ENCODE measurements around the gene HOOK2.
A peak's percentile ranks its signal among the peaks of the same experiment; 100 is the strongest.
"Not testable (repeated sequence)": the region's sequence is repeated elsewhere in the genome, so short reads cannot be mapped to it uniquely, and the experiment has no call there.

Gene HOOK2

DNA sequence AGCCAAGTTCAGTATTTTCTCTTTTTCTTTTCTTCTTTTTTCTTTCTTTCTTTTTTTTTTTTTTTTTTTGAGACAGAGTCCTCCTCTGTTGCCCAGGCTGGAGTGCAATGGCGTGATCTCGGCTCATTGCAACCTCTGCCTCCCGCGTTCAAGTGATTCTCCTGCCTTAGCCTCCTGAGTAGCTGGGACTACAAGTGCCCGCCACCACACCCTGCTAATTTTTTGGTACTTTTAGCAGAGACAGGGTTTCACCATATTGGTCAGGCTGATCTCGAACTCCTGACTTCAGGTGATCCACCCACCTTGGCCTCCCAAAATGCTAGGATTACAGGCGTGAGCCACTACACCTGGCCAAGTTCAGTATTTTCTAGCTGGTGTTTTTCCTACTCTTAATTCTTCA lies 22.3 kb upstream of the HOOK2 start:
- DNase-seq, H3K27ac Mint-ChIP-seq, ATAC-seq, H3K27me3 Mint-ChIP-seq, H3K9me3 Mint-ChIP-seq, H3K4me3 Mint-ChIP-seq: not testable (repeated sequence)
- Mint-ChIP-seq H3K36me3 (ENCODE audit: low read depth) (peaks cover 13% of the 10 kb centered on the region), H3K4me1 (peaks cover 38% of the 10 kb centered on the region)

DNA sequence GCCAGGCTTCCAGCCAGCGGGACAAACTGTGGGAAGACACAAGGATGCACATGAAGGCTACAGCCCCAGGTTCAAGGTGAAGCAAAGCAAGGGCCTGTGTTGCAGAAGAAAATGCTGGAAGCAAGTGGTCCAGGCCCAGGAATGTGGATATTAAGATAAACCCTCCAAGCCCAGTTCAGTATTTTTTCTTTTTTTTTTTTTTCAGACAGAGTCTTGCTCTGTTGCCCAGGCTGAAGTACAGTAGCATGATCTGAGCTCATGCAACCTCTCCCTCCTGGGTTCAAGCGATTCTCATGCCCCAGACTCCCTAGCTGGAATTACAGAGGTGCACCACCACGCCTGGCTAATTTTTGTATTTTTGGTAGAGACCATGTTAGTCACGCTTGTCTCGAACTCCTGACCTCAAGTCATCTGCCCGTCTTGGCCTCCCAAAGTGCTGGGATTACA lies 21.8 kb upstream of the HOOK2 start:
- Mint-ChIP-seq H3K36me3 (ENCODE audit: low read depth) (peaks cover 17% of the 10 kb centered on the region), H3K27ac (no peak overlapping the region), H3K27me3 (no peaks in the 10 kb centered on the region), H3K4me1 (peaks cover 34% of the 10 kb centered on the region), H3K9me3 (no peaks in the 10 kb centered on the region), H3K4me3 (no peak overlapping the region)
- no peak for DNase-seq
- ATAC-seq: no peak

DNA sequence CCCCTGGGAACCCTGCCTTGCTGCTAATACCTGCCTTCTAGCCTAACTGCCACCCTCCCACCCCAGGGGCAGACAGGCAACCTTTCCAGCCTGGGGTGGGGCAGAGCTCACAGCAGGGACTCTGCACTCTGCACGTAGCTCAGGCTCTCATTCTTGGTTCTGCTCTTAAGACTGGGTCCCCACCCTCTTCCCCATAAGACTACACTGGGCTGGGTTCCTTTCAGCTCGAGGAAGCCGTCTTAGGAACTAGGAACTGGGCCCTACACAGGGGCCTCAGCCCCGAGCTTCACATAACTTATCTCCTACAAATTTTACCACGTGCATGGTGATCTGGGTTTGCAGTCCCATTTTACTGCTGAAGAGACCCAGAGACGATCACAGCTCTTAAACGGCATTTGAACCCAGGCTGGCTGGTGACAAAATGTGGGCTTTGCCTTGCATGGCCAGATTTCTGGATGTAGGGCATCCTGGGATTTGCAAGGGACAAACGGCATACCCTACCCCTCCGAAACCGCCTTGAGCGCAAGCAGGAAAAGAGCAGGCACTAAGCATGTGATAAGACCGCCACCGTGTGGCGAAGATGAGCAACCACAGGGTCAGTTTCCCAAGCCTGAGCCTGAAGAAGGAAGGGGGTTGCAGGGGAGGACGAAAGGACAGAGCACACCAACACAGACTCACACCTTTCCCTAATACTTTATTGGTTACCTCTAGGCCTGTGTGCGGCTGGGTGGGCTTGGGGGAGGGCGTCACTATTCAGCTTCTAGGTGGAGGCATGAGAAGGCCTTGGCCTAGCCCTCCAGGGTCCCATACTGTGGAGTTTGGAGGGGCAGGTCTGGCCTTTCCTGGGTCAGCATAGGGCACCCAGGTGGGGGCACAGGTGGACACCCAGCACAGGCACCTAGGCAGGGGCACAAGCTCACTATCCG lies 21.1 kb upstream of the HOOK2 start:
- Mint-ChIP-seq H3K27me3 (no peaks in the 10 kb centered on the region), H3K4me1 (peaks cover 32% of the 10 kb centered on the region), H3K27ac (peak overlapping the region; percentile 81), H3K9me3 (no peaks in the 10 kb centered on the region), H3K4me3 (peak overlapping the region; percentile 68), H3K36me3 (ENCODE audit: low read depth) (peaks cover 17% of the 10 kb centered on the region)
- DNase-seq: peak; percentile 79
- no peak for ATAC-seq

DNA sequence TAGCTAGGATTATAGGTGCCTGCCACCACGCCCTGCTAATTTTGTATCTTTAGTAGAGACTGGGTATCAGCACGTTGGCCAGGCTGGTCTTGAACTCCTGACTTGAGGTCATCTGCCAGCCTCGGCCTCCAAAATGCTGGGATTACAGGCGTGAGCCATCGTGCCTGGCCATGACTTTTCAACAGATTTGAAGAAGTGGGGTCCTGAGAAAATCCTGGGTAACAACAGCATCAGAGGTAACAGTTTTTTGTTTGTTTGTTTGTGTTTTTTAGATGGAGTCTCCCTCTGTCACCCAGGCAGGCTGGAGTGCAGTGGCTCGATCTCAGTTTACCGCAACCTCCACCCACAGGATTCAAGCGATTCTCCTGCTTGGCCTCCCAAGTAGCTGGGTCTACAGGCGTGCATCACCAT lies 19.6 kb upstream of the HOOK2 start:
- no peak for ATAC-seq
- Mint-ChIP-seq H3K4me3 (peak overlapping the region; percentile 82), H3K27me3 (no peaks in the 10 kb centered on the region), H3K36me3 (ENCODE audit: low read depth) (peaks cover 11% of the 10 kb centered on the region), H3K4me1 (peaks cover 36% of the 10 kb centered on the region), H3K9me3 (no peaks in the 10 kb centered on the region), H3K27ac (peak overlapping the region; percentile 89)
- DNase-seq: no peak

DNA sequence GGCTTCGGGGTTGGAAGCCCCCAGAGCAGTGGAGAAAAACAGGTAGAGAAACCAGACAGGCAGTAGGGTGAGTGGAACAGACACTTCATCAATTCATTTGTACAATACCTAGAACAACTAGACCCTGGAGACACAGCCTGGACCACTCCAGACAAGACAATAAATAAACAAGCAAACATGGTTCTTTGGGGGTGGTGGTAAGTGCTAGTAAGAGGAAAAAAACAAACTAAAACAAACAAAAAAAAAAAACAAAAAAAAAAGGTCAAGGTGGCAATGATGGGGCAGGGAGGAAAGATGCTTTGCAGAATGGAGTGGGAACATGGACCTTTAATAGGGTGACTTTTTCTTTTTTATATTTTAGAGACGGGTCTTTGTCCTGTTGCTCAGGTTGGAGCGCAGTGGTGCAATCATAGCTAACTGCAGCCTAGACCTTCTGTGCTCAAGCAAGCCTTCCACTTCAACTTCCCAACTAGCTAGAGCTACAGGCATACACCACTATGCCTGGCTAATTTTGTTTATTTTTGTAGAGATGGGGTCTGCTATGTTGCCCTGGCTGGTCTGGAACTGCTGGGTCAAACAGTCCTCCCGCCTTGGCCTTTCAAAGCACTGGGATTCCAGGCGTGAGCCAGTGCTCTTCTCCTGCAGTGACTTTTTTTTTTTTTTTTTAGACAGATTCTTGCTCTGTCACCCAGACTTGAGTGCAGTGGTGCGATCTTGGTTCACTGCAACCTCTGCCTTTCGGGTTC lies 19.0 kb upstream of the HOOK2 start:
- DNase-seq (no peak), ATAC-seq (no peak)
- Mint-ChIP-seq H3K4me3 (peak overlapping the region; percentile 82), H3K27ac (peak overlapping the region; percentile 89), H3K4me1 (peaks cover 36% of the 10 kb centered on the region), H3K27me3 (no peaks in the 10 kb centered on the region), H3K9me3 (no peaks in the 10 kb centered on the region), H3K36me3 (ENCODE audit: low read depth) (peaks cover 11% of the 10 kb centered on the region)

DNA sequence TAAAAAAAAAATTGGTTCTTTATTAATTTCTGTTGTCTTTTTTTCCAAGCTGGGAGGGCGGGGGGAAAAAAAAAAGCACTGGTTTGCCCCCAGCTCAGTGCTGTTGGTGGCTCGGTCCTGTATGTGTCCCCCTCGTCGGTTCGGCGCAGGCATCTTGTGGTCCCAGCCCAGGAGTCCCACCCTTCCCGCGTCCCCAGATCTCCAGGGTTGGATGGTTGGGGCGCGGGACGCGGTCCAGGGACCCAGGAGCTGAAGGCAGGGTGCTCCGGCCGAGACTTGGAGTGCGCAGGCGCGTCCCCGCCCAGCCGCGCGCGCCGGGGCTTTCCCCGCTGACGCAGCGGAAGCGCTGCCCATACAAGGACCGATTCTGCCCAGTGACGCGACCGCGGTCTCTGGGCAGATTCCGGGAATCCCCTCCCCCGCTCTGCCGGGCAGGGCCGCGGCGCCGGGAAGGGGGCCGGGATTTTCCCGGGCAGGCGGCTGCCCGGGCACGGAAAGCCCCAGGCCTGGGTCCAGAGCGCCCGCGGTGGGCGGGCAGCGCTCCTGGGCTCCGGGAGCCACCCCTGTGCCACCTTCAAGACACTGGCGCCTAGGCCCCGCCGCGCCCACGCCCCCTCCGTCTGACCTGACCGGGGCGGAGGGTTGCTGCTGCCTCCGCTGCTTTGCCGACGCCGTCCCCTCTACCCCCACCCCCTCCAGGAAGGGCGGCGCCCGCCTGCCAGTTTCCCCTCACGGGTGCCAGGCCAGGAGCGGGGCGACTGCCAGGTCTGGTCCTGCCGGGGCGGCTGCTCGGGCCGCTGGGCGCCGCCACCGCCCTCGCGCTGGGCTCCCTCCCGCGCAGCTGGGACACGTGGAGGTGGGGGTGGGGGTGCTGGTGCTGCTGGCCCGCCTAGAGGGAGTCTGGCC lies 18.2 kb upstream of the HOOK2 start:
- Mint-ChIP-seq H3K27me3 (no peaks in the 10 kb centered on the region), H3K27ac (peak overlapping the region; percentile 98), H3K4me1 (peaks cover 45% of the 10 kb centered on the region)

DNA sequence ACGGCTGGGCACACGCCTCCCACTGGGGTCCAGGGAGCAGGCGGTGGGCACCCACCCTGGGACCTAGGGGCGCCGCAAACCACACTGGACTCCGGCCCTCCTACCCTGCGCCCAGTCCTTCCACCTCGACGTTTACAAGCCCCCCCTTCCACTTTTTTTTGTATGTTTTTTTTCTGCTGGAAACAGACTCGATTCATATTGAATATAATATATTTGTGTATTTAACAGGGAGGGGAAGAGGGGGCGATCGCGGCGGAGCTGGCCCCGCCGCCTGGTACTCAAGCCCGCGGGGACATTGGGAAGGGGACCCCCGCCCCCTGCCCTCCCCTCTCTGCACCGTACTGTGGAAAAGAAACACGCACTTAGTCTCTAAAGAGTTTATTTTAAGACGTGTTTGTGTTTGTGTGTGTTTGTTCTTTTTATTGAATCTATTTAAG lies 17.5 kb upstream of the HOOK2 start:
- DNase-seq (no peak), ATAC-seq (no peak)
- Mint-ChIP-seq H3K36me3 (ENCODE audit: low read depth) (peaks cover 11% of the 10 kb centered on the region), H3K9me3 (no peaks in the 10 kb centered on the region), H3K27ac (peak overlapping the region; percentile 98), H3K4me3 (peak overlapping the region; percentile 93), H3K4me1 (peaks cover 51% of the 10 kb centered on the region), H3K27me3 (no peaks in the 10 kb centered on the region)

More for the DNA sequence above, 18.2 kb upstream of the HOOK2 start:
- Mint-ChIP-seq H3K36me3 (ENCODE audit: low read depth) (peaks cover 11% of the 10 kb centered on the region), H3K4me3 (peak overlapping the region; percentile 93), H3K9me3 (no peaks in the 10 kb centered on the region)
- DNase-seq: peak; percentile 95
- peak; percentile 33 for ATAC-seq

DNA sequence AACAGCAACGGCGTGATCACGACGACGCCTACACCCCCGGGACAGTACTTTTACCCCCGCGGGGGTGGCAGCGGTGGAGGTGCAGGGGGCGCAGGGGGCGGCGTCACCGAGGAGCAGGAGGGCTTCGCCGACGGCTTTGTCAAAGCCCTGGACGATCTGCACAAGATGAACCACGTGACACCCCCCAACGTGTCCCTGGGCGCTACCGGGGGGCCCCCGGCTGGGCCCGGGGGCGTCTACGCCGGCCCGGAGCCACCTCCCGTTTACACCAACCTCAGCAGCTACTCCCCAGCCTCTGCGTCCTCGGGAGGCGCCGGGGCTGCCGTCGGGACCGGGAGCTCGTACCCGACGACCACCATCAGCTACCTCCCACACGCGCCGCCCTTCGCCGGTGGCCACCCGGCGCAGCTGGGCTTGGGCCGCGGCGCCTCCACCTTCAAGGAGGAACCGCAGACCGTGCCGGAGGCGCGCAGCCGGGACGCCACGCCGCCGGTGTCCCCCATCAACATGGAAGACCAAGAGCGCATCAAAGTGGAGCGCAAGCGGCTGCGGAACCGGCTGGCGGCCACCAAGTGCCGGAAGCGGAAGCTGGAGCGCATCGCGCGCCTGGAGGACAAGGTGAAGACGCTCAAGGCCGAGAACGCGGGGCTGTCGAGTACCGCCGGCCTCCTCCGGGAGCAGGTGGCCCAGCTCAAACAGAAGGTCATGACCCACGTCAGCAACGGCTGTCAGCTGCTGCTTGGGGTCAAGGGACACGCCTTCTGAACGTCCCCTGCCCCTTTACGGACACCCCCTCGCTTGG lies 16.9 kb upstream of the HOOK2 start:
- peak overlapping the region; percentile 98 for H3K27ac Mint-ChIP-seq
- H3K9me3 Mint-ChIP-seq: no peaks in the 10 kb centered on the region
- peak; percentile 80 for DNase-seq
- H3K36me3 Mint-ChIP-seq (ENCODE audit: low read depth): peaks cover 11% of the 10 kb centered on the region
- H3K4me3 Mint-ChIP-seq: peak overlapping the region; percentile 93
- H3K27me3 Mint-ChIP-seq: no peaks in the 10 kb centered on the region
- ATAC-seq: no peak
- peaks cover 56% of the 10 kb centered on the region for H3K4me1 Mint-ChIP-seq

DNA sequence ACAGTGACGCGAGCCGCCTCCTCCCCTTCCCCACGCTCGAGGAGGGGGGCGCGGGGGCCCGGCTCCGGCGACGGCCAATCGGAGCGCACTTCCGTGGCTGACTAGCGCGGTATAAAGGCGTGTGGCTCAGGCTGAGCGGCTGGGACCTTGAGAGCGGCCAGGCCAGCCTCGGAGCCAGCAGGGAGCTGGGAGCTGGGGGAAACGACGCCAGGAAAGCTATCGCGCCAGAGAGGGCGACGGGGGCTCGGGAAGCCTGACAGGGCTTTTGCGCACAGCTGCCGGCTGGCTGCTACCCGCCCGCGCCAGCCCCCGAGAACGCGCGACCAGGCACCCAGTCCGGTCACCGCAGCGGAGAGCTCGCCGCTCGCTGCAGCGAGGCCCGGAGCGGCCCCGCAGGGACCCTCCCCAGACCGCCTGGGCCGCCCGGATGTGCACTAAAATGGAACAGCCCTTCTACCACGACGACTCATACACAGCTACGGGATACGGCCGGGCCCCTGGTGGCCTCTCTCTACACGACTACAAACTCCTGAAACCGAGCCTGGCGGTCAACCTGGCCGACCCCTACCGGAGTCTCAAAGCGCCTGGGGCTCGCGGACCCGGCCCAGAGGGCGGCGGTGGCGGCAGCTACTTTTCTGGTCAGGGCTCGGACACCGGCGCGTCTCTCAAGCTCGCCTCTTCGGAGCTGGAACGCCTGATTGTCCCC lies 16.1 kb upstream of the HOOK2 start, which contains the start of gene JUNB:
Gene JUNB (plus strand): TSS at position 142 of the 706 bp plus-strand sequence. CDS start 286 bp downstream, at position 428.
- Mint-ChIP-seq H3K4me3 (peak within 1 kb of the TSS; percentile 93), H3K27ac (peak within 1 kb of the TSS; percentile 98), H3K36me3 (ENCODE audit: low read depth) (peaks cover 11% of the 10 kb centered on the region), H3K4me1 (peaks cover 60% of the 10 kb centered on the region), H3K9me3 (no peaks in the 10 kb centered on the region), H3K27me3 (no peaks in the 10 kb centered on the region)
- ATAC-seq: peak; percentile 31
- DNase-seq: peak; percentile 98

DNA sequence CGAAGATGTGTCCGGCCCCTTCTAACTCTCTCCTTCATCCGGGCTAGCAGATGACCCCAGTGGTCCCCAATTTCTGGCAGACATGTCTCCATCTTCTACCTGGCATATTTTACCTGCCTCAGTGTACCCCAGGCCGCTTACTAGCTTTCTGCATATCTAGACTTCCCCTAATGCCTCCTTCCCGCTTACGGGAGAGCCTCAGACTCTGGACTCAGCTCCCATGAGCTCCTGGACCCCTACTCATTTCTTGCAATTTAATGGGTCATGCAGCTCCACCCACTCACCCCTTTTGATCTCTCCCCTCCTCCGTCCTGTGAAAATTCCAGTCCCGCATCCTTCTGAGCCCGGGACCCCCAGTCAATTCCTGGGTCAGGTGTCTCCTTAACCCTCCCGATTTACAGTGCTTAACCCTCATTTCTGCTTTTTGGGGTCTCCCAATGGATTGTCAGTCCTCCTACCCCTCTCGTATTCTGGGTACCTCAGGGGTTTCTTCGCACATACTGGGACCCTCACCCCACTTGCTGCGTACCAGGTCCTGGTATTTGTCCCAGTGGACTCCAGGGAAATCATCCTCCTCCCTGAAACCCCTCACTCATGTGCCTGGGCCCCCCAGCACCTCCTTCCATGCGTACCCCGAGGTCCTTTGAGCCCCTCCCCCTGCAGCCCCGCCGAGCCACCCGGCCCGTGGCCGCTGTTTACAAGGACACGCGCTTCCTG lies 15.4 kb upstream of the HOOK2 start:
- no peak for ATAC-seq
- H3K27me3 Mint-ChIP-seq: no peaks in the 10 kb centered on the region
- H3K27ac Mint-ChIP-seq: peak overlapping the region; percentile 98
- no peaks in the 10 kb centered on the region for H3K9me3 Mint-ChIP-seq
- DNase-seq: no peak
- H3K4me1 Mint-ChIP-seq: peaks cover 53% of the 10 kb centered on the region
- peaks cover 11% of the 10 kb centered on the region for H3K36me3 Mint-ChIP-seq (ENCODE audit: low read depth)
- H3K4me3 Mint-ChIP-seq: peak overlapping the region; percentile 93

DNA sequence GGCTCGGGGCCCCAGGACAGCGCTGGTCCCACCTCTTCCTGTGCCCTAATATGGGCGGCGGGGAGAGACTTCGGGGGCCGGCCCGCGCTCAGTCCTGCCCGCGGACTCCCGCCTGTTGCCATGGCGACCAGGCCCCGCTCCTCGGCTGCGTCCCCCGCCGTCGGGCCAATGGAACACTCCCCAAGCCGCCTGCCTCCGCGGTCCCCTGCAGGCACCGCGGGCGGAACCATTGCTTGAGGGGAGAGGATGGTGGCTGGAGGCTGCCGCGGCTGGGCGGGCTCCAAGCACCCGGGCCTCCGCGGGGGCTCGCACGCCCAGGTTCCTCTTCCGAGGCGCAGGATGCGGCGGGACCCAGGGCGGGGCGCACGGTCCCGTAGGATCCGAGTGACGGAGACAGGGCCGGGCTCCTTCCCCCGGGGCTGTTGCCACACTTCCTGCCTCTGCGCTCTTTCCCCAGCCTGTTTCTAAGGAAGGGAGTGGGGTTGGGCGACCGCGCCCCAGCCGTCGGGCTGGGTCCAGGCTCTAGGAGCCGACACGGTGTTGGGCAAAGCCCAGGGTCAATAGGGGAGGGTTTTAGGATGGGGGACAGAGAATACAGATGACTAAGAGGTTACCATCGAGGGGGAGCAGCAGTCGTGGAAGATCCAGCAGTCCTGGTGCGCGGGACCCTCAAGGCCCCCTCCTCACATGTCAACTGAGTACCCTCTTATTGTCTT lies 14.7 kb upstream of the HOOK2 start:
- no peaks in the 10 kb centered on the region for H3K9me3 Mint-ChIP-seq
- peak; percentile 98 for DNase-seq
- H3K4me3 Mint-ChIP-seq: peak overlapping the region; percentile 93
- peak overlapping the region; percentile 98 for H3K27ac Mint-ChIP-seq
- ATAC-seq: peak; percentile 66
- H3K4me1 Mint-ChIP-seq: peaks cover 48% of the 10 kb centered on the region
- peaks cover 11% of the 10 kb centered on the region for H3K36me3 Mint-ChIP-seq (ENCODE audit: low read depth)
- H3K27me3 Mint-ChIP-seq: no peaks in the 10 kb centered on the region
